GM12892 (cell line): ENCODE measurements around the gene MAGI2.

Experiments
- DNase-seq: peaks from one replicate; pipeline ENCODE4 v3.0.0; 2011; ENCODE audit not compliant: insufficient read length
- FAIRE-seq: peaks from 2 replicates; lab custom pipeline; 2011; peaks lifted over from hg19 to GRCh38; lab: Jason Lieb, UNC
- POLR2A ChIP-seq: IDR thresholded peaks from 2 replicates; pipeline ENCODE4 v1.6.1; 2011; ENCODE audit warnings: low read depth, low read length, control low read depth
- POLR2AphosphoS5 ChIP-seq: IDR thresholded peaks from 2 replicates; pipeline ENCODE4 v1.6.1; 2011; ENCODE audit warnings: low read depth, low read length, control low read depth
- TAF1 ChIP-seq: IDR thresholded peaks from 2 replicates; pipeline ENCODE4 v1.6.1; 2011; ENCODE audit warnings: low read depth, mild to moderate bottlenecking, control low read depth, low read length, borderline replicate concordance

MAGI2 gene

GRCh38 chr7:78215199-78215598 is 1238.3 kb downstream of the MAGI2 start:
- DNase-seq = no peak
- FAIRE-seq = no peak
- TF ChIP-seq POLR2A (no peak), POLR2AphosphoS5 (no peak), TAF1 (no peak)

GRCh38 chr7:78213402-78213801 is 1240.1 kb downstream of the MAGI2 start:
- FAIRE-seq = no peak
- no peak for DNase-seq
- TF ChIP-seq POLR2A (no peak), POLR2AphosphoS5 (no peak), TAF1 (no peak)

GRCh38 chr7:78212476-78213060 is 1240.9 kb downstream of the MAGI2 start:
- FAIRE-seq (no peak), DNase-seq (no peak)
- TF ChIP-seq POLR2AphosphoS5 (no peak), TAF1 (no peak), POLR2A (no peak)

- DNase-seq (no peak), FAIRE-seq (no peak)
- TF ChIP-seq TAF1 (no peak), POLR2AphosphoS5 (no peak), POLR2A (no peak)
These were observed 1246.2 kb downstream of the MAGI2 start for GRCh38 chr7:78207269-78207668.

- no peak for DNase-seq
- no peak for TF ChIP-seq POLR2AphosphoS5
- no peak for TF ChIP-seq POLR2A
- no peak for TF ChIP-seq TAF1
- FAIRE-seq = no peak
These were observed 1246.7 kb downstream of the MAGI2 start for GRCh38 chr7:78206769-78207168.

- no peak for TF ChIP-seq POLR2A
- no peak for TF ChIP-seq POLR2AphosphoS5
- TF ChIP-seq TAF1 = no peak
- no peak for FAIRE-seq
- no peak for DNase-seq
These were observed 1250.3 kb downstream of the MAGI2 start for GRCh38 chr7:78203042-78203720.

- no peak for DNase-seq
- no peak for FAIRE-seq
- no peak for TF ChIP-seq POLR2A
- no peak for TF ChIP-seq POLR2AphosphoS5
- TF ChIP-seq TAF1 = no peak
These were observed 1254.7 kb downstream of the MAGI2 start for GRCh38 chr7:78198756-78199155.

- FAIRE-seq (no peak), DNase-seq (no peak)
- TF ChIP-seq POLR2AphosphoS5 = no peak
- TF ChIP-seq TAF1 = no peak
- TF ChIP-seq POLR2A = no peak
These were observed 1256.0 kb downstream of the MAGI2 start for GRCh38 chr7:78197447-78197846.

GRCh38 chr7:78195281-78195680 is 1258.2 kb downstream of the MAGI2 start:
- TF ChIP-seq POLR2A (no peak), TAF1 (no peak), POLR2AphosphoS5 (no peak)
- FAIRE-seq (no peak), DNase-seq (no peak)

GRCh38 chr7:78194611-78195010 is 1258.9 kb downstream of the MAGI2 start:
- TF ChIP-seq POLR2AphosphoS5 (no peak), POLR2A (no peak), TAF1 (no peak)
- no peak for DNase-seq
- FAIRE-seq = no peak

GRCh38 chr7:78191475-78192079 is 1261.9 kb downstream of the MAGI2 start:
- DNase-seq = no peak
- no peak for FAIRE-seq
- no peak for TF ChIP-seq TAF1
- TF ChIP-seq POLR2A = no peak
- no peak for TF ChIP-seq POLR2AphosphoS5

GRCh38 chr7:78189762-78190161 is 1263.7 kb downstream of the MAGI2 start:
- FAIRE-seq = no peak
- TF ChIP-seq POLR2A (no peak), POLR2AphosphoS5 (no peak), TAF1 (no peak)
- DNase-seq = no peak
